22Rv1 (cell line): ENCODE data around the gene RFC4.

Source experiments
- H3K27ac ChIP-seq: fragments of 450-650 bp; 2 replicates; pipeline ENCODE4 v1.5.1; 2017
- CTCF ChIP-seq: fragments of 450-650 bp; IDR thresholded peaks from 2 replicates; pipeline ENCODE4 v1.5.1; 2017; ENCODE audit warnings: mild to moderate bottlenecking
- ZFX ChIP-seq: fragments of 450-650 bp; IDR thresholded peaks from 2 replicates; pipeline ENCODE4 v1.6.1; 2017; ENCODE audit warnings: antibody characterized with exemption, borderline replicate concordance

The RFC4 gene

DNA sequence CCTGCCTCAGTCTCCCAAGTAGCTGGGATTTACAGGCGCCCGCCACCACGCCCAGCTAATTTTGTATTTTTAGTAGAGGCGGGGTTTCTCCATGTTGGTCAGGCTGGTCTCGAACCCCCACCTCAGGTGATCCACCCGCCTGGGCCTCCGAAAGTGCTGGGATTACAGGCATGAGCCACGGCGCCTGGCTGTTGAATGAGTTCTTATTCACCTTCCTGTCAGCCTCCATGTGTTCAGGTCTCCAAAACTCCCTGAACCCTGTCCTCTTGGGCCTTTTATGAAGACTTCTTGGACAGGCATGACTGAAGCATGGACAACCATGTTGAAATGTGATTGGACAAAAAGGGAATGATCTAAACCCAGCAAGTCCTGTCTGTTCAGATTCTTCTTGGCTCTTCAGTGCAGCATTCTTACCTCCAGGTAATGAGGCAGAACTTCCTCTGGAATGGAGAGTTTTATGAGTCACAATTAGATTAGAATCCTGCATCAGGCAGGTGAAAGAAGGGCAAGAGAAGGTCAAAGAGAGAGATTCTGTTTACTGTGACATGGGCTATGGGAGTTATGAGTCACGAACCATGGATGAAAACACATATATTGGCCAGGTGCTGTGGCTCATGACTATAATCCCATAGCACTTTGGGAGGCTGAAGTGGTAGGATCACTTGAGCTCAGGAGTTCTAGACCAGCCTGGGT lies 46.0 kb downstream of the RFC4 start:
- no peak overlapping the region for H3K27ac ChIP-seq
- TF ChIP-seq ZFX (no peak), CTCF (no peak)

DNA sequence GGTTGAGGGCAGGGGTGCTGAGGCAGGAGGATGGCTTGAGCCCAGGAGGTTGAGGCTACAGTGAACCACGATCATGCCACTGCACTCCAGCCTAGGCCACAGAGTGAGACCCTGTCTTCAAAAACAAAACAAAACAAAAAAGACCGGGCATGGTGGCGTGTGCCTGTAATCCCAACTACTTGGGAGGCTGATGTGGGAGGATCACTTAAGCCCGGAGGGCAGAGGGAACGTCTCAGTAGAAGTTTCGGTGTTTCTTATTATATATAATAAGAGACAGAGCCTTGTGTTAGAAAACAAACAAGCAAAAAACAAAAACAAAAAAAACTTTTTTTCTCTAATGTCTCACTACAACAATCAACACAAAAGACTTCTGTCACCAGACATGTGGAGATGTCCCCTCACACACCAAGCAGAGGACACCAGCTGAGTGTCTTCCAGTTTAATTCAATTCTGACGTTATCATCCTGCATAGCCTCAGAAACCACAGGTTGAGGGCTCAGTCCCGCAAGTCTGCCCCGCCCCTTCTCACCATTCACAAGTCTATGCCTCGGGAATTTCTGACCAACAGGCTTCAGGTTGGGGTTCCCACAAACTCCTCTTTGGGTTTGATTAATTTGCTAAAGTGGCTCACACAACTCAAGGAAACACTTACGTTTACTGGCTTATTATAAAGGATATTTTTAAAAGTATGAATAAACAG lies 46.9 kb downstream of the RFC4 start:
- TF ChIP-seq ZFX: no peak
- TF ChIP-seq CTCF: no peak
- no peak overlapping the region for H3K27ac ChIP-seq

DNA sequence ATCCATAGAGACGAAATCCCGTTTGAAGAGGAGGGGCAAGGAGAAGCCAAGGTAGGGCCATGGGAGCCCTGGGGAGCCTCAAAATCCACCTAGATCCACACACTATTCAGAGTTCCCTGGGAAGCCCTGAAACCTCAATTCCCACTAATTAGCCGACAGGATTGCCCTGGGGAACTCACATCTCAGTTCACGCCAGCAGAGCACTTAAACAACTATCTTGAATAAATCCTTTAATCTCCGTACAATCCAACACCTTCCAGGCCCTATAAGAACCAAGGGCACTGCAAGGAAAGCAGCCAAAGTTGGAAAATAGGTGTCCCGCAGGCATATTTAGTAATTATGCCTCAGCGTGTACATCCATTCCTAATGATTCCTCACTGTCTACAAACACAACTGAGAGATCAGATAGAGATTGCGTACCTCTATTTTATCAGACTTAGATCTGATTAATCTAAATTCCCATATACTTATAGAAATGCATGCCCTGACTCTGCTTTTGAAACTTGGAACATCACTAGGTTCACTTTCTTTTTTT lies 48.5 kb downstream of the RFC4 start:
- no peak overlapping the region for H3K27ac ChIP-seq
- TF ChIP-seq ZFX (no peak), CTCF (no peak)

GRCh38 chr3:186757214-186757613 lies 49.1 kb downstream of the RFC4 start:
- TF ChIP-seq CTCF (no peak), ZFX (no peak)
- H3K27ac ChIP-seq: no peak overlapping the region

DNA sequence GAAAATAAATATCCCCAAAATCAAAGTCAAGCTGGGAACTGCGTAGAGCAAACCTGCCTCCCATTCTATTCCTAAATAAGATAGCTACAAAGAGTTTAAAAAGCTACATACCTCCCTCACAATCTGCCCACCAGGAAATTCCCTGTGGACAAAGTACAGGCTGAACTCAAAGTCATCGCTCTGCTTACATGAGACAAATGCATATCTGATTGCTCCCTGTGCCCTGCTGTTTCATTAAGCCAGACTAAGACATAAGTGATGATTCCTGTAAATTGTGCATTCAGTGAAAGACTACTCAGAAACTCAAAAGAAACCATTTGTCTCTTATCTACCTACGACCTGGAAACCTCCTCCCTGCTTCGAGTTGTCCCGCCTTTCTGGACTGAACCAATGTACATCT lies 51.4 kb downstream of the RFC4 start:
- H3K27ac ChIP-seq: no peak overlapping the region
- TF ChIP-seq CTCF (no peak), ZFX (no peak)

- no peak for TF ChIP-seq CTCF
- no peak for TF ChIP-seq ZFX
- no peak overlapping the region for H3K27ac ChIP-seq
These were observed 52.3 kb downstream of the RFC4 start for GRCh38 chr3:186754006-186754405.

DNA sequence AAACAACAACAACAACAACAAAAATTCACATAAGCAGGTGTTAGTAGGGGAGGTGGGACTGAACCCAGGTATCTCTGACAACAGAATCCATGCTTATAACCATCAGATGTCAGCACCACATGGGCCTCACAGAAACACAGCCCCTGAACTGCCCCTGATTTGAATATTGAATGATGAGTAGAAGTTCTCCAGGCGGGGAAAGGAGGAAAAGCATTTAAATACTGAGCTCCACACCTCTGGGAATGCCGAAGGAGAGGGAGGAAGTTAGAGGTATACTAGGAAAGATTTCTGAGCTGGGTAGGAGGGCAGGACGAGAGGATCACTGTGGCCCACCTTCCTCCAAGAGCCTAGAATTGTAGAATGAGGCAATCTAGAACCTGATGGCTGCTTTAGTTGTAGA lies 54.8 kb downstream of the RFC4 start:
- H3K27ac ChIP-seq: no peak overlapping the region
- TF ChIP-seq ZFX (no peak), CTCF (no peak)
